Measurements from ENCODE around the gene GSN. TPM values are rescaled to one million over a fixed set of nuclear protein-coding genes. Genes with fewer than 3 reads are reported as not detected.
A peak's percentile ranks its signal among the peaks of the same experiment; 100 is the strongest.

GSN gene
- total RNA-seq, 1 donor: 253 TPM

DNA sequence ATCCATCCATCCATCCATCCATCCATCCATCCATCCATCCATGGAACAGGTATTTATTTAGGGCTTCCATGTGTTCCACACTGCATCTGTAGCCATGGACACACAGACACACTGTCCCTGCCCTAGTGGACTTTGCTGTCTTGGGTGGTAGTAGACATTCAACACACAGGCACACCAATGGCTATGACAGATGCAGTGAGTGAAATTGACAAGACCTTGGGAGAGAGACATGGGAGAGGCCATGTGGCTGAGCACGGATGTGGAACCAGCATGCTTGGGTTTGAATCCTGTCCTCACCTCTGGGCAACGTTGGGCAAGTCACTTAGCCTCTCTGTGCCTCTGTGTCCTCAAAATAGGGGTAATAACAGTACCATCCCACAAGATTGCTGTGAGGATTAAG is 56.8 kb downstream of the GSN start:
- H3K4me3 ChIP-seq (ENCODE audit: low read depth, low read length): no peak overlapping the region
- DNase-seq (ENCODE audit: low read depth): no peak
- TF ChIP-seq CTCF (IDR thresholded peaks at IDR 0.05; ENCODE audit: insufficient read depth, low read length): no peak

- no peak overlapping the region for H3K4me3 ChIP-seq (ENCODE audit: low read depth, low read length)
- no peak for DNase-seq (ENCODE audit: low read depth)
- TF ChIP-seq CTCF (IDR thresholded peaks at IDR 0.05; ENCODE audit: insufficient read depth, low read length): no peak
Observed at GRCh38 chr9:121325387-121325786, 57.4 kb downstream of the GSN start.

GRCh38 chr9:121326130-121326838 is 58.3 kb downstream of the GSN start:
- TF ChIP-seq CTCF (IDR thresholded peaks at IDR 0.05; ENCODE audit: insufficient read depth, low read length): no peak
- peak; percentile 99 for DNase-seq (ENCODE audit: low read depth)
- no peak overlapping the region for H3K4me3 ChIP-seq (ENCODE audit: low read depth, low read length)

DNA sequence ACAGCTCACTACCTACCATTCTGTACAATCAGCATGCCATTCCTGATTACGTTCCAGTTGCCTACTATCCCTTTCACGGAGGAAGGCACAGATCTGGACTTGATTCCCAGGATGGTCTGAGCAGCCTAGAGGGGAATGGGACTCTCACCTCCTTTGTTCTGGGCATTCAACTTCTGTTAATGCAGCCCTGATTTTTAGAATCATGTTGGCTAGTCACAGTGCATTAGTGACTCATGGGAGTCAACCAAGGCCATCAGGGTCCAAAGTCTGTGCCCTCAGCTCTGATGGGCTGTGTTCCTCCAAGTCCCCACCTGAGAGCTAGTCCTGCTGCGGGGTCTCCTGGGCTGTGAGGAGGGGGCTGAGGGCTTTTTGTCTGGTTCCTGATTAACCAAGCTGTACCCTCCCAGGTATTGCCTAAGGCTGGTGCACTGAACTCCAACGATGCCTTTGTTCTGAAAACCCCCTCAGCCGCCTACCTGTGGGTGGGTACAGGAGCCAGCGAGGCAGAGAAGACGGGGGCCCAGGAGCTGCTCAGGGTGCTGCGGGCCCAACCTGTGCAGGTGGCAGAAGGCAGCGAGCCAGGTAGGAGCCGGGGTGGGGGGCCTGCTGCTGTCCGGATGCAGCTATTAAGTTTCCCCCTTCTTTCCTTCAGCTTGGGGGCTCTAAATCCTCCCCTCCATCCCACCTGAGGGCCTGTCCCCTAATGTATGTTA is 59.1 kb downstream of the GSN start:
- no peak for TF ChIP-seq CTCF (IDR thresholded peaks at IDR 0.05; ENCODE audit: insufficient read depth, low read length)

GRCh38 chr9:121328476-121328875 is 60.5 kb downstream of the GSN start:
- DNase-seq (ENCODE audit: low read depth): no peak
- no peak overlapping the region for H3K4me3 ChIP-seq (ENCODE audit: low read depth, low read length)
- no peak for TF ChIP-seq CTCF (IDR thresholded peaks at IDR 0.05; ENCODE audit: insufficient read depth, low read length)

More for the DNA sequence above, 59.1 kb downstream of the GSN start:
- H3K4me3 ChIP-seq (ENCODE audit: low read depth, low read length): no peak overlapping the region
- DNase-seq (ENCODE audit: low read depth): no peak

GRCh38 chr9:121328876-121329681 is 61.1 kb downstream of the GSN start:
- DNase-seq (ENCODE audit: low read depth): no peak
- H3K4me3 ChIP-seq (ENCODE audit: low read depth, low read length): no peak overlapping the region
- no peak for TF ChIP-seq CTCF (IDR thresholded peaks at IDR 0.05; ENCODE audit: insufficient read depth, low read length)

All from fibroblast of the aortic adventitia (primary cell).